ENCODE data around the gene TESPA1.
"Not testable (repeated sequence)": the region's sequence is repeated elsewhere in the genome, so short reads cannot be mapped to it uniquely, and the experiment has no call there.

Gene TESPA1

GRCh38 chr12:54954228-54954627 is 30.3 kb downstream of the TESPA1 start:
- in situ Hi-C loops (cut with MboI; ENCODE audit: low pct_unique_long_range_greater_than_20kb, low sequenced_read_pairs, unreplicated experiment): loop anchor here (25.0 kb wide), 1 partner anchor 217 kb away; no protein-coding TSS in a partner anchor
- TF ChIP-seq CTCF (IDR thresholded peaks at IDR 0.05; ENCODE audit: extremely low read depth, insufficient read depth, missing control alignments): no peak
- DNase-seq (ENCODE audit: low spot score): no peak

GRCh38 chr12:54950071-54950727 is 34.4 kb downstream of the TESPA1 start:
- DNase-seq (ENCODE audit: low spot score): no peak
- TF ChIP-seq CTCF (IDR thresholded peaks at IDR 0.05; ENCODE audit: extremely low read depth, insufficient read depth, missing control alignments): no peak
- in situ Hi-C loops (cut with MboI; ENCODE audit: low pct_unique_long_range_greater_than_20kb, low sequenced_read_pairs, unreplicated experiment): loop anchor here (25.0 kb wide), 1 partner anchor 213 kb away; no protein-coding TSS in a partner anchor

GRCh38 chr12:54949073-54949711 is 35.4 kb downstream of the TESPA1 start:
- TF ChIP-seq CTCF (IDR thresholded peaks at IDR 0.05; ENCODE audit: extremely low read depth, insufficient read depth, missing control alignments): no peak
- no peak for DNase-seq (ENCODE audit: low spot score)
- in situ Hi-C loops (cut with MboI; ENCODE audit: low pct_unique_long_range_greater_than_20kb, low sequenced_read_pairs, unreplicated experiment): no loop called here

GRCh38 chr12:54948171-54948570 is 36.4 kb downstream of the TESPA1 start:
- in situ Hi-C loops (cut with MboI; ENCODE audit: low pct_unique_long_range_greater_than_20kb, low sequenced_read_pairs, unreplicated experiment): no loop called here
- TF ChIP-seq CTCF (IDR thresholded peaks at IDR 0.05; ENCODE audit: extremely low read depth, insufficient read depth, missing control alignments): no peak

GRCh38 chr12:54945082-54945481 is 39.5 kb downstream of the TESPA1 start:
- in situ Hi-C loops (cut with MboI; ENCODE audit: low pct_unique_long_range_greater_than_20kb, low sequenced_read_pairs, unreplicated experiment): no loop called here
- DNase-seq (ENCODE audit: low spot score): no peak
- no peak for TF ChIP-seq CTCF (IDR thresholded peaks at IDR 0.05; ENCODE audit: extremely low read depth, insufficient read depth, missing control alignments)

More at GRCh38 chr12:54948171-54948570, 36.4 kb downstream of the TESPA1 start:
- no peak for DNase-seq (ENCODE audit: low spot score)

GRCh38 chr12:54943292-54943691 is 41.3 kb downstream of the TESPA1 start:
- in situ Hi-C loops (cut with MboI; ENCODE audit: low pct_unique_long_range_greater_than_20kb, low sequenced_read_pairs, unreplicated experiment); DNase-seq (ENCODE audit: low spot score): not testable (repeated sequence)

- in situ Hi-C loops (cut with MboI; ENCODE audit: low pct_unique_long_range_greater_than_20kb, low sequenced_read_pairs, unreplicated experiment): no loop called here
- no peak for TF ChIP-seq CTCF (IDR thresholded peaks at IDR 0.05; ENCODE audit: extremely low read depth, insufficient read depth, missing control alignments)
- DNase-seq (ENCODE audit: low spot score): no peak
These were observed 42.9 kb downstream of the TESPA1 start for GRCh38 chr12:54941659-54942058.

Measured in GM13977 (cell line).